Coronary artery (tissue), 2 donors: ENCODE results near the gene TUBB.

Experiments
- DNase-seq: peaks from one replicate; pipeline ENCODE4 v3.0.0-alpha.2; 2017; ENCODE audit warnings: low spot score
- H3K27ac ChIP-seq, 2 donors: fragments of 200-600 bp; sonication (generic); one replicate each; pipeline ENCODE4 v1.5.1; 2016 to 2019
- H3K4me3 ChIP-seq: fragments of 200-600 bp; sonication (generic); 2 replicates; pipeline ENCODE4 v1.5.1; 2016; ENCODE audit warnings: mild to moderate bottlenecking, moderate library complexity
- CTCF ChIP-seq: fragments of 200-600 bp; sonication (generic); IDR thresholded peaks from one replicate; pipeline ENCODE4 v1.5.1; 2019; ENCODE audit warnings: antibody characterized with exemption

TUBB gene

DNA sequence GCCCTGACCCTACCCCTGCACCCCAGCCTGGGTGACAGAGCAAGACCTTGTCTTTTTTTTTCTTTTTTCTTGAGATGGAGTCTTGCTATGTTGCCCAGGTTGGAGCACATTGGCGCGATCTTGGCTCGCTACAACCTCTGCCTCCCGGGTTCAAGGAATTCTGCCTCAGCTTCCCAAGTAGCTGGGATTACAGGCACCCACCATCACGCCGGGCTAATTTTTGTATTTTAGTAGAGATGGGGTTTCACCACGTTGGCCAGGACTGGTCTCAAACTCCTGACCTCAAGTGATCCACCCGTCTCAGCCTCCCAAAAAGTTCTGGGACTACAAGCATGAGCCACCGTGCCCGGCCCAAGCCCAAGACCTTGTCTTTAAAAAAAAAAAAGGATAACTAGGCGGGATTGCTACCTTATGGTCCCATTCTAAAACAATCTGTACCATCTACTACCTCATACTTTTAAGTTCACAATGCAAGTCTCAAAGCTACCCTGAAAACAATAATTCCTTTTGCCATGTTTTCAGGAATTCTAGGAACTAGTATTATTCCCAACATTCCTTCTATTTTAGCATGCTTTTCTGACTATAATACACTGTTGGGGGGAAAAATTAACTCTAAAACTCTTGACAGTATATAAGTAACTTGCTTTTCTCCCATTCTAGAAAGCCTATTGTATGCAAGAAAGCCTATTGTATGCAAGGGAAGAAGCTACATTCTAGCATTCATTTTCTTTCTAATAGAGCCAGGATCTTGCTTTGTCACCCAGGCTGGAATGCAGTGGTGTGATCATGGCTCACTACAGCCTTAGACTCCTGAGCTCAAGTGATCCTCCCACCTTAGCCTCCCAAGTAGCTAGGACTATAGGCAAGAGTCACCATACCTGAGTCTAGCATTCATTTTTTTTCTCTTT, 6.6 kb downstream of the TUBB start:
- DNase-seq: no peak
- TF ChIP-seq CTCF: no peak

GRCh38 chr6:30727920-30728553, 7.9 kb downstream of the TUBB start:
- no peak overlapping the region for H3K4me3 ChIP-seq
- TF ChIP-seq CTCF: no peak
- peak overlapping the region in 1 of 2 donors; percentile 25 for H3K27ac ChIP-seq
- DNase-seq: no peak

More for the DNA sequence above, 6.6 kb downstream of the TUBB start:
- Histone ChIP-seq H3K4me3 (no peak overlapping the region), H3K27ac (peak overlapping the region; percentile 1 to 66)

DNA sequence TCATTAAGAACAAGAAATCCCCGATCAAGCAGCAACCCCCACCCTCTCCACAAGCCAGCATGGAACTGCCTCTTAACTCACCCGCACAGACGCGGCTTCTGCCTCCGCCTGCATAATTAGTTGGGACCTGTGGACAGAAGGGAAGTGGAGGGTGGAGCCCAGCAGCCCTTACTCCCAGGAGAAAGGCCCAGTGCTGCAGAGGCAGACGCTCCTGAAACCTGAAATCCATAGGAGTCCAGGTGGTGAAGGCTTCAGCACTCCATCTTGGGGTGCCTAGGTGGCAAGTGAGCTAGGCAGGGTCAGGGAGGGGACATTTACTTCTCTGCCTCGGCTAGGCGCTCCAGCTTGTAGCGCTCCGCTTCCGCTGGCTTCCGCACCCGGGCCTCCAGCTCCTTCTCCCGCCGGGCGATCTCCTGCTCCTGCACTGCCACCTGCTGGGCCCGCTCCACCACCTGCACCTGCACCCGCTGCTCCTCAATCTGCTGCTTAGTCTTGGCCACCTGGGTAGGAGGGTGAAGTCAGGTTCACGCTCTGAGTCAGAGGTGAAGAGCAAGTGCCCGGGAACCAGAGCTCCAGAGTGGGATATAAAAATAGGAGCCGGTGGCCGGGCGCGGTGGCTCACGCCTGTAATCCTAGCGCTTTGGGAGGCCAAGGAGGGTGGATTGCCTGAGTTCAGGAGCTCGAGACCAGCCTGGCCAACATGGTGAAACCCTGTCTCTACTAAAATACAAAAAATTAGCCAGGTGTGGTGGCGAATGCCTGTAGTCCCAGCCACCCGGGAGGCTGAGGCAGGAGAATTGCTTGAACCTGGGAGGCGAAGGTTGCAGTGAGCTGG, 10.7 kb downstream of the TUBB start:
- Histone ChIP-seq H3K4me3 (no peak overlapping the region), H3K27ac (peak overlapping the region in 1 of 2 donors; percentile 64)
- TF ChIP-seq CTCF: peak; percentile 39
- no peak for DNase-seq

- Histone ChIP-seq H3K4me3 (no peak overlapping the region), H3K27ac (no peak overlapping the region)
- DNase-seq: no peak
- TF ChIP-seq CTCF: no peak
Observed at GRCh38 chr6:30732237-30732943, 12.2 kb downstream of the TUBB start.

- Histone ChIP-seq H3K4me3 (no peak overlapping the region), H3K27ac (no peak overlapping the region)
- DNase-seq: no peak
- TF ChIP-seq CTCF: no peak
Observed at GRCh38 chr6:30735668-30736314, 15.6 kb downstream of the TUBB start.

- no peak for DNase-seq
- TF ChIP-seq CTCF: no peak
- no peak overlapping the region for H3K27ac ChIP-seq
- no peak overlapping the region for H3K4me3 ChIP-seq
Observed at GRCh38 chr6:30738532-30738931, 18.4 kb downstream of the TUBB start.
